ENCODE results near the gene MB21D2. TPM values are rescaled to one million over a fixed set of nuclear protein-coding genes. Genes with fewer than 3 reads are reported as not detected.
"Not testable (repeated sequence)": the region's sequence is repeated elsewhere in the genome, so short reads cannot be mapped to it uniquely, and the experiment has no call there.

Gene MB21D2
- total RNA-seq, 1 donor from 2014 or later = 8.9 TPM

DNA sequence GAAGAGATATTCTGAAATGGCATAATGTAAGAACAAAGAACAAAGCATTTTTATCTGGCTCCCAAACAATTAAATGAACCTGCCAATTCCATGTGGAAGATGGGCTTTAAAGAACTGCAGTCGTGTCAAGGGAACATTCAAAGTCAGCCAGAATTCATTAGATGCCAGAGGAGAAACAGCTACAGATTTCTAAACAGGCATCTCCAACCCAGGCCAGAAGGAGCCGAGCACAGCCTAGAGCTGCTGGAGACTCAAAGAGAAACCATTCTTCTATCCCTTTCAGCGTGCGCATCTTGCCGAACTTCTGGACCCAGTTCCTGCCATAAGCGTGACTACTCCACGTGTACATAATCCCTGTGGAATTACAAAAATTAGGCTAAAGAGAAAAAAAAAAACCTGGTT lies 60.4 kb downstream of the MB21D2 start:
- H3K4me3 Mint-ChIP-seq (ENCODE audit: unreplicated experiment) = no peak overlapping the region
- no peak for DNase-seq (ENCODE audit: low spot score)
- H3K36me3 Mint-ChIP-seq (ENCODE audit: low read depth) = peaks cover 3% of the 10 kb centered on the region
- peaks cover 4% of the 10 kb centered on the region for H3K9me3 Mint-ChIP-seq (ENCODE audit: low read depth)
- peaks cover 15% of the 10 kb centered on the region for H3K4me1 Mint-ChIP-seq (ENCODE audit: low read depth)
- no peaks in the 10 kb centered on the region for H3K27me3 Mint-ChIP-seq (ENCODE audit: low read depth)
- H3K27ac Mint-ChIP-seq (ENCODE audit: unreplicated experiment) = no peak overlapping the region
- TF ChIP-seq, protein P1, sequence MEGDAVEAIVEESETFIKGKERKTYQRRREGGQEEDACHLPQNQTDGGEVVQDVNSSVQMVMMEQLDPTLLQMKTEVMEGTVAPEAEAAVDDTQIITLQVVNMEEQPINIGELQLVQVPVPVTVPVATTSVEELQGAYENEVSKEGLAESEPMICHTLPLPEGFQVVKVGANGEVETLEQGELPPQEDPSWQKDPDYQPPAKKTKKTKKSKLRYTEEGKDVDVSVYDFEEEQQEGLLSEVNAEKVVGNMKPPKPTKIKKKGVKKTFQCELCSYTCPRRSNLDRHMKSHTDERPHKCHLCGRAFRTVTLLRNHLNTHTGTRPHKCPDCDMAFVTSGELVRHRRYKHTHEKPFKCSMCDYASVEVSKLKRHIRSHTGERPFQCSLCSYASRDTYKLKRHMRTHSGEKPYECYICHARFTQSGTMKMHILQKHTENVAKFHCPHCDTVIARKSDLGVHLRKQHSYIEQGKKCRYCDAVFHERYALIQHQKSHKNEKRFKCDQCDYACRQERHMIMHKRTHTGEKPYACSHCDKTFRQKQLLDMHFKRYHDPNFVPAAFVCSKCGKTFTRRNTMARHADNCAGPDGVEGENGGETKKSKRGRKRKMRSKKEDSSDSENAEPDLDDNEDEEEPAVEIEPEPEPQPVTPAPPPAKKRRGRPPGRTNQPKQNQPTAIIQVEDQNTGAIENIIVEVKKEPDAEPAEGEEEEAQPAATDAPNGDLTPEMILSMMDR (IDR thresholded peaks at IDR 0.05) = no peak

DNA sequence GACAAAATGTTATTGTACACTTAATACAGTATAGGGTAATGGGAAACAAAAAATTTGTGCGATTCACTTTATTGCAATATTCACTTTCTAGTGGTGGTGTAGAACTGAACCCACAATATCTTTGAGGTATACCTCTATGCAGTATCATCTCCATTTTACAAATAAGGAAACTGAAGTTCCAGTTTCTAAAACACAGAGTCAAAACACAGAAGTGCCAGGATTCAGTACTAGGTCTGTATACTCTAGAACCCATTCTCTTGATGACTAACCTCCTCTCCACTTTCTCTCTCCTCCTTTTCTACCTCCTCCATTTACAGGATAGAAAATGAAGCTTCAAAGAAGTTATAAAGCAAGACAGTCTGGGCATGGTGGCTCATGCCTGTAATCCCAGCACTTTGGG lies 62.2 kb downstream of the MB21D2 start:
- Mint-ChIP-seq H3K36me3 (ENCODE audit: low read depth) (peaks cover 3% of the 10 kb centered on the region), H3K9me3 (ENCODE audit: low read depth) (peaks cover 4% of the 10 kb centered on the region), H3K4me1 (ENCODE audit: low read depth) (peaks cover 32% of the 10 kb centered on the region), H3K27ac (ENCODE audit: unreplicated experiment) (no peak overlapping the region), H3K4me3 (ENCODE audit: unreplicated experiment) (no peak overlapping the region), H3K27me3 (ENCODE audit: low read depth) (no peaks in the 10 kb centered on the region)
- TF ChIP-seq, protein P1 (IDR thresholded peaks at IDR 0.05) = no peak
- no peak for DNase-seq (ENCODE audit: low spot score)

DNA sequence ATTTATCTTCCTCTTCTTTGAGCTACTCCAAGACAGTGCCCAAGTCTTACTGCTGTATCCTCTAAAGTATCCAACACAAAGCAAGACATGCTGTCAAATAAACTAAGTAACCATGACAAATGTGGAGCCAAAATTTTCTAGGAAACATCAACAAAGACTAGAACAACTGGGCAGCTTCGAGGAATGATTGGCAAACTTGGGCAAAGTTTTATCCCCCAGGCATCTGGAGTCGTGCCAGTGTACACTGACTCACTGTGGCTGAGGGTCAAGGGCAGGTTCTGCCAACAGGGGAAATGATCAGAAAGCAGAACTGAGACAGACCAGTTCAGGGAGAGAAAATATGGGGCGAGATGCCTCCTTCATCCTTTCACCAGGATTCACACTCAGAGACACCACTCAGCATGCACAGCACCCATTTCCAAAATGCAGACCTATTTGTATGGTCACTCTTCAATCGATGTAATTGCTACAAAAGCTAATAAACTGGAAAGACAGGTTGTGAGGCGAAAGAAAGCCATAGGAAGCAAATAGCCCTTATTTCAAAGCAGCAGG lies 65.8 kb downstream of the MB21D2 start:
- Mint-ChIP-seq H3K27ac (ENCODE audit: unreplicated experiment) (peak overlapping the region; percentile 56), H3K36me3 (ENCODE audit: low read depth) (peaks cover 3% of the 10 kb centered on the region), H3K9me3 (ENCODE audit: low read depth) (peaks cover 4% of the 10 kb centered on the region), H3K4me1 (ENCODE audit: low read depth) (peaks cover 44% of the 10 kb centered on the region), H3K4me3 (ENCODE audit: unreplicated experiment) (no peak overlapping the region), H3K27me3 (ENCODE audit: low read depth) (no peaks in the 10 kb centered on the region)
- no peak for DNase-seq (ENCODE audit: low spot score)
- TF ChIP-seq, protein P1 (IDR thresholded peaks at IDR 0.05) = no peak

DNA sequence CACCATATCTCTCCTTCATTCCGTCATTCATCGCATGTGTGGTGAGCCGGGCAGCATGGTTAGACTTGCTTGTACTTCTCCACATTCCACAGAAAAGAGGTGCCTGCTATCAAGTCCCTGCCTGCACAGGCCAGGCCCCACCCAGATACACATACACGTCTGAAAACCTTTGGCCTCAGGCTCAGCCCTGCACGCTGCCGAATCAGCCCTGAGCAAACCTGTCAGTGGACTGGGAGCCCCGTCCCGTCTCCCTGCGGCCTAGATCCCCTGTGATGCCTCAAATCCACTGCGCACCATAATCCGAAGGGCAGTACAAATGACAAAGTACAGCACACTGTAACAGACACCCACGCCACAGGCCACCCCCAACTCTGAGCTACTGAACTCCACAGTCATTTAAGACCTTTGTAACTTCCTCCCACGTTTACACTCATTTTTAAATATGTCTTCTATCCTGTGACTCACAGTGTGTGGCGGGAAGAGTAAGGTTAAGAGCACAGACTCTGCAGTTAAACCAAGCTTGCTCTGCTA lies 67.1 kb downstream of the MB21D2 start:
- H3K27ac Mint-ChIP-seq (ENCODE audit: unreplicated experiment) = peak overlapping the region; percentile 66
- H3K36me3 Mint-ChIP-seq (ENCODE audit: low read depth) = peaks cover 3% of the 10 kb centered on the region
- H3K9me3 Mint-ChIP-seq (ENCODE audit: low read depth) = peaks cover 4% of the 10 kb centered on the region
- no peaks in the 10 kb centered on the region for H3K27me3 Mint-ChIP-seq (ENCODE audit: low read depth)
- TF ChIP-seq, protein P1 (IDR thresholded peaks at IDR 0.05) = no peak
- peaks cover 50% of the 10 kb centered on the region for H3K4me1 Mint-ChIP-seq (ENCODE audit: low read depth)
- no peak for DNase-seq (ENCODE audit: low spot score)
- H3K4me3 Mint-ChIP-seq (ENCODE audit: unreplicated experiment) = peak overlapping the region; percentile 9

DNA sequence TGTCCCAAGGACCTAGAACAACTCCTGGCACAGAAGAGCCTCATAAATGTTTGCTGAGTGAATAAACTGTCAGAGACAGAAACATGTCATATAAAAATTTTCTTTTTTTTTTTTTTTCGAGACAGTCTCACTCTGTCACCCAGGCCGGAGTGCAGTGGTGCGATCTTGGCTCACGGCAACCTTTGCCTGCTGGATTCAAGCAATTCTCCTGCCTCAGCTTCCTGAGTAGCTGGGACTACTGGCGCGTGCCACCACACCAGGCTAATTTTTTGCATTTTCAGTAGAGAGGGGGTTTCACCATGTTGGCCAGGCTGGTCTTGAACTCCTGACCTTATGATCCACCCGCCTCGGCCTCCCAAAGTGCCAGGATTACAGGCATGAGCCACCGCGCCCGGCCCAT lies 67.8 kb downstream of the MB21D2 start:
- not testable (repeated sequence) for H3K36me3 Mint-ChIP-seq (ENCODE audit: low read depth); H3K27me3 Mint-ChIP-seq (ENCODE audit: low read depth); H3K27ac Mint-ChIP-seq (ENCODE audit: unreplicated experiment); DNase-seq (ENCODE audit: low spot score); H3K4me3 Mint-ChIP-seq (ENCODE audit: unreplicated experiment); H3K9me3 Mint-ChIP-seq (ENCODE audit: low read depth)
- H3K4me1 Mint-ChIP-seq (ENCODE audit: low read depth) = peaks cover 53% of the 10 kb centered on the region

All from chondrocyte (in vitro differentiated cells).